ENCODE data around the gene MXRA8. TPM values are rescaled to one million over a fixed set of nuclear protein-coding genes. Genes with fewer than 3 reads are reported as not detected.

The MXRA8 gene
- total and polyA plus RNA-seq, 2 experiments from 2014 or later = 155 to 242 TPM

DNA sequence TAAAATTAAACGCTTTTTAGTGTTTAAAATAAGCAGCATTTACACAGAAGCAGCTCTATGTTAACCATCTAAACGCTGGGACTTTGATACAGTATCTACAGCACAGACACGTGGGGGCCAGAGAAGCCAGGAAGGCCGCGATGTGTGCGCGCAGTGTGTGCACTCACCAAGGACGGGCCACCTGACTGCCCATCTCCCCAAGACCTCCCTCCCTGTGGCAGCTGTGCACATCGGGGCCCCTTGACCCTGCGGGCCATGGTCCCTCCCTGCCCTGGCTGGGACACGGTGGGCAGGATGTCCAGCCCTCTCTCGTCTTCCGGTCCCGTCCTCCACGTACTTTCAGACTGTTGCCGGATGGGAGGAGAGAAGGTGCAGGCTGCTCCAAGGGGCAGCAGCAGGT, 23.1 kb downstream of the MXRA8 start:
- no peak overlapping the region for H3K4me2 ChIP-seq
- 85% methylated on average over 16 of the region's 16 CpGs for WGBS (ENCODE audit: low lambda C conversion rate, missing lambda C conversion rate)
- no peaks in the 10 kb centered on the region for H3K36me3 ChIP-seq (replicated peaks; ENCODE audit: insufficient read depth, low read depth)
- H3K27ac ChIP-seq = no peak overlapping the region
- no peaks in the 10 kb centered on the region for H3K27me3 ChIP-seq
- no peak overlapping the region for H2AFZ ChIP-seq
- H3K4me3 ChIP-seq = no peak overlapping the region
- no peaks in the 10 kb centered on the region for H4K20me1 ChIP-seq (ENCODE audit: insufficient read depth, poor library complexity, severe bottlenecking)
- H3K79me2 ChIP-seq = no peaks in the 10 kb centered on the region
- H3K9me3 ChIP-seq (ENCODE audit: low read depth) = no peaks in the 10 kb centered on the region
- TF ChIP-seq, protein P1, sequence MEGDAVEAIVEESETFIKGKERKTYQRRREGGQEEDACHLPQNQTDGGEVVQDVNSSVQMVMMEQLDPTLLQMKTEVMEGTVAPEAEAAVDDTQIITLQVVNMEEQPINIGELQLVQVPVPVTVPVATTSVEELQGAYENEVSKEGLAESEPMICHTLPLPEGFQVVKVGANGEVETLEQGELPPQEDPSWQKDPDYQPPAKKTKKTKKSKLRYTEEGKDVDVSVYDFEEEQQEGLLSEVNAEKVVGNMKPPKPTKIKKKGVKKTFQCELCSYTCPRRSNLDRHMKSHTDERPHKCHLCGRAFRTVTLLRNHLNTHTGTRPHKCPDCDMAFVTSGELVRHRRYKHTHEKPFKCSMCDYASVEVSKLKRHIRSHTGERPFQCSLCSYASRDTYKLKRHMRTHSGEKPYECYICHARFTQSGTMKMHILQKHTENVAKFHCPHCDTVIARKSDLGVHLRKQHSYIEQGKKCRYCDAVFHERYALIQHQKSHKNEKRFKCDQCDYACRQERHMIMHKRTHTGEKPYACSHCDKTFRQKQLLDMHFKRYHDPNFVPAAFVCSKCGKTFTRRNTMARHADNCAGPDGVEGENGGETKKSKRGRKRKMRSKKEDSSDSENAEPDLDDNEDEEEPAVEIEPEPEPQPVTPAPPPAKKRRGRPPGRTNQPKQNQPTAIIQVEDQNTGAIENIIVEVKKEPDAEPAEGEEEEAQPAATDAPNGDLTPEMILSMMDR (IDR thresholded peaks at IDR 0.05; ENCODE audit: poor library complexity) = no peak
- TF ChIP-seq EZH2 (IDR thresholded peaks at IDR 0.05; ENCODE audit: borderline replicate concordance) (no peak), EZH2phosphoT487 (IDR thresholded peaks at IDR 0.05; ENCODE audit: low read depth, severe bottlenecking, unreplicated experiment) (no peak)
- peaks cover 13% of the 10 kb centered on the region for H3K4me1 ChIP-seq (ENCODE audit: insufficient read depth)
- DNase-seq (ENCODE audit: low spot score) = no peak
- H3K9me2 ChIP-seq (replicated peaks; ENCODE audit: insufficient read depth) = no peaks in the 10 kb centered on the region

DNA sequence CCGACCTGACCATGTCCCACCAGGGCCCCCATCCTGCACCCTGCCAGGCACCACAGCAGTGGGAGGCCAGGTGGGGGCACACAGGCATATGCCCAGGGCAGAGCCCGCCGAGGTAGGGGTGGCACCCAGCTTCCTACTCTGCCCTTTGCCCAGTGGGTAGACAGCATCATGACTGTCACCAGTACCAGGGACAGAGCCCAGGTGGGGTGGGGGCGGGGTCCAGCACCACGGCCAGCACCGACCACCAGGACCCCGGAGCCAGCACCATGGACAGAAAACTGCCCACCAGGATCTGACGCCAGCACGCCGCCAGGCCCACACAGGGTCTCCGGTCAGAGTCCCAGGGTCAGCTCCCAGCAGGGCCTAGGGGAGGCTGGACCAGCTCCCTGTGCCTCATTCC, 23.5 kb downstream of the MXRA8 start:
- no peaks in the 10 kb centered on the region for H3K36me3 ChIP-seq (replicated peaks; ENCODE audit: insufficient read depth, low read depth)
- 54% methylated on average over 11 of the region's 11 CpGs for WGBS (ENCODE audit: low lambda C conversion rate, missing lambda C conversion rate)

DNA sequence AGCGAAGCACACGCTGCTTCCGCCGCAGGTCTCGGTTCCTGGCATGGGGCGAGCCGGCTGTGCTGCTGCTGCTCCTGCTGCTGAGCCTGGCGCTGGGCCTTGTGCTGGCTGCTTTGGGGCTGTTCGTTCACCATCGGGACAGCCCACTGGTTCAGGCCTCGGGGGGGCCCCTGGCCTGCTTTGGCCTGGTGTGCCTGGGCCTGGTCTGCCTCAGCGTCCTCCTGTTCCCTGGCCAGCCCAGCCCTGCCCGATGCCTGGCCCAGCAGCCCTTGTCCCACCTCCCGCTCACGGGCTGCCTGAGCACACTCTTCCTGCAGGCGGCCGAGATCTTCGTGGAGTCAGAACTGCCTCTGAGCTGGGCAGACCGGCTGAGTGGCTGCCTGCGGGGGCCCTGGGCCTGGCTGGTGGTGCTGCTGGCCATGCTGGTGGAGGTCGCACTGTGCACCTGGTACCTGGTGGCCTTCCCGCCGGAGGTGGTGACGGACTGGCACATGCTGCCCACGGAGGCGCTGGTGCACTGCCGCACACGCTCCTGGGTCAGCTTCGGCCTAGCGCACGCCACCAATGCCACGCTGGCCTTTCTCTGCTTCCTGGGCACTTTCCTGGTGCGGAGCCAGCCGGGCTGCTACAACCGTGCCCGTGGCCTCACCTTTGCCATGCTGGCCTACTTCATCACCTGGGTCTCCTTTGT, 24.7 kb downstream of the MXRA8 start:
- H3K9me2 ChIP-seq (replicated peaks; ENCODE audit: insufficient read depth) = no peaks in the 10 kb centered on the region
- no peaks in the 10 kb centered on the region for H3K36me3 ChIP-seq (replicated peaks; ENCODE audit: insufficient read depth, low read depth)
- no peak overlapping the region for H3K4me3 ChIP-seq
- no peaks in the 10 kb centered on the region for H3K9me3 ChIP-seq (ENCODE audit: low read depth)
- no peaks in the 10 kb centered on the region for H3K79me2 ChIP-seq
- H3K27ac ChIP-seq = no peak overlapping the region
- no peak overlapping the region for H2AFZ ChIP-seq
- H3K27me3 ChIP-seq = no peaks in the 10 kb centered on the region
- H4K20me1 ChIP-seq (ENCODE audit: insufficient read depth, poor library complexity, severe bottlenecking) = no peaks in the 10 kb centered on the region
- peaks cover 15% of the 10 kb centered on the region for H3K4me1 ChIP-seq (ENCODE audit: insufficient read depth)
- no peak for DNase-seq (ENCODE audit: low spot score)
- H3K4me2 ChIP-seq = no peak overlapping the region
- TF ChIP-seq EZH2phosphoT487 (IDR thresholded peaks at IDR 0.05; ENCODE audit: low read depth, severe bottlenecking, unreplicated experiment) (no peak), EZH2 (IDR thresholded peaks at IDR 0.05; ENCODE audit: borderline replicate concordance) (no peak)
- TF ChIP-seq, protein P1 (IDR thresholded peaks at IDR 0.05; ENCODE audit: poor library complexity) = no peak
- WGBS (ENCODE audit: low lambda C conversion rate, missing lambda C conversion rate) = 93% methylated on average over 24 of the region's 36 CpGs

More for the DNA sequence above, 23.5 kb downstream of the MXRA8 start:
- Histone ChIP-seq H3K9me3 (ENCODE audit: low read depth) (no peaks in the 10 kb centered on the region), H2AFZ (no peak overlapping the region), H3K4me3 (no peak overlapping the region), H3K27me3 (no peaks in the 10 kb centered on the region), H3K4me1 (ENCODE audit: insufficient read depth) (peaks cover 15% of the 10 kb centered on the region), H3K9me2 (replicated peaks; ENCODE audit: insufficient read depth) (no peaks in the 10 kb centered on the region), H4K20me1 (ENCODE audit: insufficient read depth, poor library complexity, severe bottlenecking) (no peaks in the 10 kb centered on the region), H3K27ac (no peak overlapping the region), H3K79me2 (no peaks in the 10 kb centered on the region), H3K4me2 (no peak overlapping the region)
- DNase-seq (ENCODE audit: low spot score) = no peak
- TF ChIP-seq EZH2phosphoT487 (IDR thresholded peaks at IDR 0.05; ENCODE audit: low read depth, severe bottlenecking, unreplicated experiment) = no peak
- no peak for TF ChIP-seq EZH2 (IDR thresholded peaks at IDR 0.05; ENCODE audit: borderline replicate concordance)
- TF ChIP-seq, protein P1 (IDR thresholded peaks at IDR 0.05; ENCODE audit: poor library complexity) = no peak
